ENCODE data around the gene RTF1. TPM values are rescaled to one million over a fixed set of nuclear protein-coding genes. Genes with fewer than 3 reads are reported as not detected.
A peak's percentile ranks its signal among the peaks of the same experiment; 100 is the strongest.
"Not testable (repeated sequence)": the region's sequence is repeated elsewhere in the genome, so short reads cannot be mapped to it uniquely, and the experiment has no call there.

The RTF1 gene
- polyA plus RNA-seq, 1 donor, result 34.8 TPM

GRCh38 chr15:41437448-41437847 lies 20.6 kb downstream of the RTF1 start:
- no peak for DNase-seq (ENCODE audit: low read depth)

DNA sequence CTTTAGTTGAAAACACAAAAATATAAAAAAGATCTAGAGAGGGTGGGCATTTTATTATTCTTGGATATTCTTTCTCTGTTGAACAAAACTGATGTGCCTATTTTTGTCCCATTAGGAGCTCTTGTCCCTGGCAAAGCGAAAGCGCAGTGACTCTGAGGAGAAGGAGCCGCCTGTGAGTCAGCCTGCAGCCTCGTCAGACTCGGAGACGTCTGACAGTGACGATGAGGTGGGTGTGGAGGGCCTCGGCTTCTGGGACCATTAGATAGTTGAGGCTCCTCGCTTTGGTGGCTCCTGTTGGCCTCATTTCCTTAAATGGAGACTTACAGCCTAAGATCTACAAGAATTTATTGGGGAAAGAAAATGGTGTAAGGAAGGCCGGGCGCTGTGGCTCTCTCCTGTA lies 21.3 kb downstream of the RTF1 start:
- no peak for DNase-seq (ENCODE audit: low read depth)

GRCh38 chr15:41438745-41439144 lies 21.9 kb downstream of the RTF1 start:
- not testable (repeated sequence) for DNase-seq (ENCODE audit: low read depth)

DNA sequence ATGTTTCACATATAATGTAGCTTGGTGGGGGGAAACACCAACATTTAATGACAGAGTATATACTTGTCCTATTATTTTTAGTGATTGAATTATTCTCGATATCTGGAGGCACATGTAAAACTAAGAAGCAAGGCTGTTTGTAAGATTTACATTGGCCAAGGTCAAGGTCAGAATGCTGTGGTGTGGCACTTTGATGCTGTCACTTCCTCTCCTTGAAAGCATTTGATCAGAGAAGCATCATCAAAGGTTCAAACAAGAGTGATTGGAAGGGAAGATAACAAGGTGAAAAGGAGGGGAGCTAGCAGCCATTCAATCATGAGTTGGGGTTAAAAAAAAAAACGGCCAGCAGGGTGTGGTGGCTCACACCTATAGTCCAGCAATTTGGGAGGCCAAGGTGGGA lies 26.4 kb downstream of the RTF1 start:
- no peak for DNase-seq (ENCODE audit: low read depth)

GRCh38 chr15:41445399-41445798 lies 28.5 kb downstream of the RTF1 start:
- no peak for DNase-seq (ENCODE audit: low read depth)

- no peak for DNase-seq (ENCODE audit: low read depth)
These were observed 45.3 kb downstream of the RTF1 start for GRCh38 chr15:41462084-41462795.

GRCh38 chr15:41464889-41465580 lies 48.1 kb downstream of the RTF1 start:
- DNase-seq (ENCODE audit: low read depth), result no peak

DNA sequence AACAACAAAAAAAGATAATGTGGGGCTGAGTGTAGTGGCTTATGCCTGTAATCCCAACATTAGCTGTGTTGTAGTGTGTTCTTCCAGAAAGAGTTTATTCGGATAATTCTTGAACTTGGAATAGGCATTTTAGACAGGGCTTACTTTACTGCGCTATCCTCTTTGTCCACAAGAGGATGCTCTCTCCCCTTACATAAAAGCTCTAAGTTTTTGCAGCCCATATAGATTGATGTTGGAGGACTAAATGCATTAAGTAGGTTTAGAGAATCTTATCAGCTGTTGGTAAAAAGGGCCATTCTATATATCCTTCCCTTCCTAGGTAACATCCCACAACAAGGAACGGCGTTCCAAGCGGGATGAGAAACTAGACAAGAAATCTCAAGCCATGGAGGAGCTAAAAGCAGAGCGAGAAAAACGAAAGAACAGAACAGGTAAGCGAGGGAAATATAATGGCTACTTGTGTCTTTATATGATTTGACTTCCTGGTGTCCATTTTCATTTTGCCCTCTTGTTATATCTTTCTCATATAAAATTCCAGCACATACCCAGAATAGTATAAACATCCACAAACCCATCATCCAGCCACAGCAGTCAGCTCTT lies 49.0 kb downstream of the RTF1 start:
- peak; percentile 17 for DNase-seq (ENCODE audit: low read depth)

GRCh38 chr15:41466711-41467110 lies 49.8 kb downstream of the RTF1 start:
- DNase-seq (ENCODE audit: low read depth), result no peak

GRCh38 chr15:41469644-41470043 lies 52.7 kb downstream of the RTF1 start:
- DNase-seq (ENCODE audit: low read depth), result not testable (repeated sequence)

- DNase-seq (ENCODE audit: low read depth), result no peak
These were observed 56.5 kb downstream of the RTF1 start for GRCh38 chr15:41473418-41473817.

DNA sequence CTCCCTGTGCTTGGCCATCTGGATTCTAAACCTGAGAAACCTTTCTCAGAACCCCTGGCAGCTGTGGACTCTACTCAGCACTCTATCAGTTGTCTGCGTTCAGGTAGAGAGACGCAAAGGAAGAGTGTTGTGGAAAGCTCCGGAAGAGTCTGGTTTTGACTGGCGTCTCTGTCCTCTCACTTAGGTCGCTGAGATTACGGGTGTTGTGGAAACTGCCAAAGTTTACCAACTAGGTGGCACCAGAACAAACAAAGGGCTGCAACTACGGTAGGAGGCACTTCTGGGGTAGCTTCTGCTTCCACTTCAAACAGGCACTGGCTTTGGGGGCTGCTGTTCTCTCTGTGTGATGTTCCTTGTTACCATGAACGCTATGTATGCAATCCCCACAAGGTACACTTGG lies 57.5 kb downstream of the RTF1 start:
- DNase-seq (ENCODE audit: low read depth), result no peak

- no peak for DNase-seq (ENCODE audit: low read depth)
These were observed 58.0 kb downstream of the RTF1 start for GRCh38 chr15:41474941-41475340.

DNA sequence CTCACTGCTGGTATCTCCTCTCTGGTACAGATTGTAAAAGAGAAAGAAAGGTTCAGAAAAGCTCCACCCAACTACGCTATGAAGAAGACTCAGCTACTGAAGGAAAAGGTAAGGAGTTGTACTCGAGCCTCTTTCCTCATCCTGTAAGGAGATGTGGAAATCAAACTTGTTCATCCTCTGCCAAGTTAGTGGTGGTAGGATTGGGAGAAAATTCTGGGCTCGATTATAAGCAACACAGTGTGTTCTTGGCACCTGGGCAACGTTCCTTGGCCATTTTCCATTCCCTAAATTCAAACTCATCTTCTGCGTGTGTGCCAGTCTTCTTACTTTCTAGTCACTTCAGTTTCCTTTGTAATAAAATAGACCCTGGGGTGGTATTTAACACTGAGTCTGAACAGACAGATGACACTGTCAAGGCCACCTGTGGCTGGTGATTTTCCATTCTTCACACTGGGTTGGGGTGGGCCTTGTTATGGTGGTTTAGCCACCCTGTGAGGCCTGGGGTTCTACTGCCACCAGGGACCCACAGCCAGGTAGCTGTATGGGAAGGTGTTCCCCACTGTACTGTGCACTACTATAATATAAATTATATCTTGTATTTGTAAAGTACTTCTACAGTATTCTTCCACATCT lies 59.6 kb downstream of the RTF1 start:
- DNase-seq (ENCODE audit: low read depth), result no peak

GRCh38 chr15:41480396-41481140 lies 63.7 kb downstream of the RTF1 start:
- DNase-seq (ENCODE audit: low read depth), result no peak

- no peak for DNase-seq (ENCODE audit: low read depth)
These were observed 65.4 kb downstream of the RTF1 start for GRCh38 chr15:41482110-41482877.

- no peak for DNase-seq (ENCODE audit: low read depth)
These were observed 66.2 kb downstream of the RTF1 start for GRCh38 chr15:41483115-41483514.

GRCh38 chr15:41483519-41483918 lies 66.6 kb downstream of the RTF1 start:
- no peak for DNase-seq (ENCODE audit: low read depth)

DNA sequence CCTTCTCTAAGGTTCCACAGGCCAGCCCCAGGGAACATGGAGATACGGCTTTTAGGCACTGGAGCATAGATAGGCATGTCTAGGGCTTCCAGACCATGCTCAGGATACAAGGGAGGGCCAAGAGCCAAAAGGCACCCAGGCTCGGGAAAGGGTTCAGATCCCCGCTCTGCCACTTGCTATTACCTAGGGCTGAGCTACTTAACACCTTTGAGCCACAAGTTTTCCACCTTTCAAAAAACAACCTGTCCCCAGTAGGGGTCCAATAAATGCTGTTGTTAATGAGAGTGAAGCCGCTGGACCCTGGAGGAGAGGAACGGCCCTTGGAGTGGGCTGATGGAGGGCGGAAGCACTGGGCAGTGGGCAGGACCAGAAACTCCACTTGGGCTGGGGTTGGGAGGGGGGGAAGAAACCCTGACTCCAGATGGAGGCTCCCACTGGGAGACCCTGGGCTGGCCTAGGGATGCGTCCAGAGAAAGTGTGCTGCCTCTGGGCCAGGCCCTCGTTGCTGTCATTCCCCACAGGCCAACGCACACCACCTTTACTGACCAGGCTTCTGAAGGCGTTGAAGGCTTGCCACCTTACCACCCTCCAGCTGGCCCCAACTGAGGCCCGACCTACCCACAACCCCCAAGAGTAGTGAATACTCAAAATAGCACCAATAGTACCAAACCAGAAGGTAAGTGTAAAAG lies 68.2 kb downstream of the RTF1 start:
- DNase-seq (ENCODE audit: low read depth), result no peak

- no peak for DNase-seq (ENCODE audit: low read depth)
These were observed 69.4 kb downstream of the RTF1 start for GRCh38 chr15:41486286-41486685.

All from forelimb muscle (tissue), 1 donor.